ENCODE results near the gene TUBB2A.
"Not testable (repeated sequence)": the region's sequence is repeated elsewhere in the genome, so short reads cannot be mapped to it uniquely, and the experiment has no call there.

TUBB2A gene

DNA sequence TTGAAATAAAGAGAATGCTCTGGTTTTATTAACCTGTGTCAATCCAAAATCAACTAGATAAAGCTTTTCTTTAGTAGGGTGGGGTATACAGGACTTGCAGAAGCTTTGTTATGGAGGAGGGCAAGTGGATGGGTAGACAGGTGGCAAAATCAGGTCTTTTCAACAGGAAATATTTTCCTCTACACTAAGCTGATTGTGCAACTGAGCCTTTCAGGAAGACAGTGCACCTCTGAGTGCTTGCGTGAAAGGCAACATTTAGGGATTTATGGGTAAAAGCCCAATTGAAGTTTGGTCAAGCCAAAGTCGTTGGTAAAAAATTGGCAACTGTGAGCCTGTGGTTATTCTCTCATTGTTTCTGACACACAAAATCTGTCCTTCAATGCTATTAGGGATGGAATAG is 23.8 kb upstream of the TUBB2A start:
- in situ Hi-C loops (cut with MboI; ENCODE audit: low sequenced_read_pairs), result no loop called here

DNA sequence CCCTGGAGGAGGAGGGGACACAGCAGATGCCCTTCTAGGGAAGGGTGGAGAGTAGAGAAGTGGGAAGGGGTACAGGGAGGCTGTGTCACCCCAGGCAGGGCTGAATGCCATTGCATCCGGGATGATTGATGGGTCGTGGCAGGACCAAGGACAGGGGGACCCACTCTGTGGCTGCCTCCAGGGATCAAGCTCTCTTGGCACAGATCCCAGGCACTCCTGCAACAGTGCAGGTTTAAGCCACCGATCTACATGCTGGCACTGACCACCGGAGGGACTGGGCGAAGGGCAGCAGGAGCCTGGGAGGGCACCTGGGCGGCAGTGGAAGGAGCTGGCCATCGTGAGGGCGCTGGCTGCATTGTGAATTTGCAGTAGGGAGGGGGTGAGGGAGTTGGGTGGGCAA is 22.6 kb upstream of the TUBB2A start:
- in situ Hi-C loops (cut with MboI; ENCODE audit: low sequenced_read_pairs), result not testable (repeated sequence)

DNA sequence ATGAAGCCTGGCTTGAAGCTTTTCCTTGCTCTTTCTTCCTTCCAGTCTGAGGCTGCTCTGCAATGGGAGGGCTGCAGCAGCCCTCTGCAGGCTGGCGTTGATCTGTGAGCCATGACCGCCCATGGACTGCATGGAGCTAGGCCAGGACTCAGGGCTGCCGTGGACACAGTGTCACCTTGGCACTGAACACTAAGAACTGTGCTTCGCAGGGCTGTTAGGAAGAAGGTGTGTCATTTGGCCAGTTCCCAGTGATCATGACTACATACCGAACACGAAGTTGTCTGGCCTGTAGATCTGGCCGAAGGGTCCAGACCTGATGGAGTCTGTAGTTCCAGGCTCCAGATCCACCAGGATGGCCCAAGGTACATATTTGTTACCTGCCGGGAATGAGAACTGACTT is 21.3 kb upstream of the TUBB2A start:
- in situ Hi-C loops (cut with MboI; ENCODE audit: low sequenced_read_pairs), result not testable (repeated sequence)

DNA sequence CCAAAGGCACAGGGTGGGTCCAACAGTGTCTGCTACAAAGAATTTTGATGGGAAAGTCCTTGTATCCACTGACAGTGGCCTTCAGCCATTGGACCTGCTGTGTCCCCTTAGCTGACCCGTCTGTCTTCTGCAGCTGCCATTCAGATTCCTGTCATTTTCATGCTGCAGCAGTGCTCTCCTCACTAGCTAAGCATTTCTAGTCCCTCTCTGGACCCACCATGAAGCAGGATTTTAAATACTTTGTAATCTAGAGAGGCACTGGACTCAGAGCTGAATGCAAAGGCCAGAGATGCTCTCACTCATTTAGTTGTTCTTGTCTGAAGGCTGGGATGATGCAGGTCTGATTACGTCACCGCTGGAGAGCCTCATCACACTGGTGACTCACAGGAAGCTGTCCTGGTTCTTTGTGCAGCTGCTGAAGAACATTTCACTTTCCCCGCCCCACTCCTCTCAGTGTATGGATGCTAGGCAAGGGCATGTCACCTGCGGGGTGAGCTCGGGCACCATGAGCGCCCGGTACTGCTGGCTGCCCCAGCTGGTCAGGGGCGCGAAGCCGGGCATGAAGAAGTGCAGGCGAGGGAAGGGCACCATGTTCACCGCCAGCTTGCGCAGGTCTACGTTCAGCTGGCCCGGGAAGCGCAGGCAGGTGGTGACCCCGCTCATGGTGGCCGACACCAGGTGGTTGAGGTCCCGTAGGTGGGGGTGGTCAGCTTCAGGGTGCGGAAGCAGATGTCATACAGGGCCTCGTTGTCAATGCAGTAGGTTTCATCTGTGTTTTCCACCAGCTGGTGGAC is 19.4 kb upstream of the TUBB2A start:
- in situ Hi-C loops (cut with MboI; ENCODE audit: low sequenced_read_pairs), result no loop called here

DNA sequence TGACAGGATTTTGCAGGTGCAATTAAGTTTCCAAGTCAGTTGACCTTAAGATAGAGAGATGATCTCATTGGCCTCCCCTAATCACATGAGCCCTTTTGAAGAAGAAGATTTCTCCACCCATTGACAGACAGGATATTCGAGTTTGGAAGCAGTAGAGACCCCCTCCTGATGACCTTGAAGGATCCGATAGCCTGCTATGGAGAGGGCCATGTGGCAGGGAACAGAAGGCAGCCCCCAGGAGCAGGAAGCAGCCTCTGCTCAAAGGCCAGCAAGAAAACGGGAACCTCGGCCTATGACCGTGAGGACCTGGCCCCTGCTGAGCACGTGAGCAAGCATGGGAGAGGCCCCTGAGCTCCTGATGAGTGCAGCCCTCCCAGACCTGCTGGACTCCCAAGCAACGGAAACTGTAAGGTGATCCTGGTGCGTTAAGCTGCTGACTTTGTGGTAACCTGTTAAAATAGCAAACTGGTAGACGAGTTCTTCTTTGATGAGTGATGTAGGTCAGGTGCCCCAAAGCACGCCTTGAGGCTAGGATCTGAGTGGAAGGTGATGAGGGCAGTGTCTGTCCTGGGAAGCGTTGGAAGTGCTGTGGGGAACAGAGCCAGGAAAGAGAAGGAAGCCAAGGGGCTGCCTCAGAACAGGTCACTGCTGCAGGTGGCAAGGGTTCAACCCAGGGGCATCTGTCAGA is 18.5 kb upstream of the TUBB2A start:
- in situ Hi-C loops (cut with MboI; ENCODE audit: low sequenced_read_pairs), result no loop called here

DNA sequence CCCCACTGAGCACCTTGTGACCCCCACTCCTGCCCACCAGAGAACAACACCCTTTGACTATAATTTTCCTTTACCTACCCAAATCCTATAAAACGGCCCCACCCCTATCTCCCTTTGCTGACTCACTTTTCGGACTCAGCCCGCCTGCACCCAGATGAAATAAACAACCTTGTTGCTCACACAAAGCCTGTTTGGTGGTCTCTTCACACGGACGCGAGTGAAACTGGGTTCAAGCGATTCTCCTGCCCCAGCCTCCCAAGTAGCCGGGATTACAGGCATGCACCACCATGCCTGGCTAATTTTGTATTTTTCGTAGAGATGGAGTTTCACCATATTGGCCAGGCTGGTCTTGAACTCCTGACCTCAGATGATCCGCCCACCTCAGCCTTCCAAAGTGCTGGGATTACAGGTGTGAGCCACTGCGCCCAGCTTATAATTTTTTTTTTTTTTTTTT is 16.3 kb upstream of the TUBB2A start:
- in situ Hi-C loops (cut with MboI; ENCODE audit: low sequenced_read_pairs), result not testable (repeated sequence)

DNA sequence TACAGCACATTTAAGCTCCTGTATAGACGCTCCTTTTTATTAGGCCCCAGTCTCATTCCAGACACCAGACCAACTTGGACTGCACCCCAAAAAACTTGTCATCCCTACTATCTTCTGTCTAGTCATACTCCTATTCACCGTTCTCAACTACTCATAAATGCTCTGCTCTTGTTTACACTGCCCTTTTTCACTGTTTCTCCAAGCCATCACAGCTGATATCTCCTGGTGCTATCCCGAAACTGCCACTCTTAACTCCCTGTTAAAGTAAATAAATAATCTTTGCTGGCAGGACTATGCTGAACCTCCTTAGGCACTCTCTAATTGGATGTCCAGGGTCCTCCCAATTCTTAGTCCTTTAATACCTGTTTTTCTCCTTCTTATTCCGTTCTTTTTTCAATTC is 15.4 kb upstream of the TUBB2A start:
- in situ Hi-C loops (cut with MboI; ENCODE audit: low sequenced_read_pairs), result not testable (repeated sequence)

DNA sequence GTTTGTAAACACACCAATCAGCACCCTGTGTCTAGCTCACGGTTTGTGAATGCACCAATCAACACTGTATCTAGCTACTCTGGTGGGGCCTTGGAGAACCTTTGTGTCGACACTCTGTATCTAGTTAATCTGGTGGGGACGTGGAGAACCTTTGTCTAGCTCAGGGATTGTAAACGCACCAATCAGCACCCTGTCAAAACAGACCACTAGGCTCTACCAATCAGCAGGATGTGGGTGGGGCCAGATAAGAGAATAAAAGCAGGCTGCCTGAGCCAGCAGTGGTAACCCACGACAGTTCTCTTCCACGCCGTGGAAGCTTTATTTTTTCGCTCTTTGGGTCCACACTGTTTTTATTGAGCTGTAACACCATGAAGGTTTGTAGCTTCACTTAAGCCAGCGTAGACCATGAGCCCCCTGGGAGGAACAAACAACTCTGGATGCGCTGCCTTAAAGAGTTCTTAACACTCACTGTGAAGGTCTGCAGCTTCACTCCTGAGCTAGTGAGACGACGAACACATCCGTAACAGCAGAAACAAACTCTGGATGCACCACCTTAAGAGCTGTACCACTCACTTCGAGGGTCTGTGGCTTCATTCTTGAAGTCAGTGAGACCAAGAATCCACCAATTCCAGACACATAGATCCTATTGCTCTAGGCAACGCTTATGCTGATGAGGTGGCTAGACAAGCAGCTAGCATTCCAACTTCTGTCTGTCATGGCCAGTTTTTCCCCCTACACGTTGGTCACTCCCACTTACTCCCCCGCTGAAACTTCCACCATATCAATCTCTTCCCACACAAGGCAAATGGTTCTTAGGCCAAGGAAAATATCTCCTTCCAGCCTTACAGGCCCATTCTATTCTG is 14.2 kb upstream of the TUBB2A start:
- in situ Hi-C loops (cut with MboI; ENCODE audit: low sequenced_read_pairs), result not testable (repeated sequence)

DNA sequence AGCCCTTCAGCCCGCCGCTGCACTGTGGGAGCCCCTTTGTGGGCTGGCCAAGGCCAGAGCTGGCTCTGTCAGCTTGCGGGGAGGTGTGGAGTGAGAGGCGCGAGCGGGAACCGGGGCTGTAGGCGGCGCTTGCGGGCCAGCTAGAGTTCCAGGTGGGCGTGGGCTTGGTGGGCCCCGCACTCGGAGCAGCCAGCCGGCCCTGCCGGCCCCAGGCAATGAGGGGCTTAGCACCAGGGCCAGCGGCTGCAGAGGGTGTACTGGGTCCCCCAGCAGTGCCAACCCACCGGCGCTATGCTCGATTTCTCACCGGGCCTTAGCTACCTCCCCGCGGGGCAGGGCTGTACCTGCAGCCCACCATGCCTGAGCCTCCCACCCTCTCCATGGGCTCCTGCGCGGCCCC is 13.3 kb upstream of the TUBB2A start:
- in situ Hi-C loops (cut with MboI; ENCODE audit: low sequenced_read_pairs), result not testable (repeated sequence)

DNA sequence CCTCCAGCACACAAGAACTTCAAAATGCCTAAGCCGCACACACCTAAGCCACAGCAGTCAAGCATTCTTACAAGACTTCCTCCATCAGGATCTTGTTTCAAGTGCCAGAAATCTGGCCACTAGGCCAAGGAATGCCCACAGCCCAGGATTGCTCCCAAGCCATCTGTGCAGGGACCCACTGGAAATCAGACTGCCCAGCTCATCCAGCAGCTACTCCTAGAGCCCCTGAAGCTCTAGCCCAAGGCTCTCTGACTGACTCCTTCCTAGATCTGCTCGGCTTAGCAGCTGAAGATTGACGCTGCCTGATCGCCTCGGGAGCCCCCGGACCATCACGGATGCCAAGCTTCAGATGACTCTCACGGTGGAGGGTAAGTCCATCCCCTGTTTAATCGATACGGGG is 10.7 kb upstream of the TUBB2A start:
- in situ Hi-C loops (cut with MboI; ENCODE audit: low sequenced_read_pairs), result not testable (repeated sequence)

DNA sequence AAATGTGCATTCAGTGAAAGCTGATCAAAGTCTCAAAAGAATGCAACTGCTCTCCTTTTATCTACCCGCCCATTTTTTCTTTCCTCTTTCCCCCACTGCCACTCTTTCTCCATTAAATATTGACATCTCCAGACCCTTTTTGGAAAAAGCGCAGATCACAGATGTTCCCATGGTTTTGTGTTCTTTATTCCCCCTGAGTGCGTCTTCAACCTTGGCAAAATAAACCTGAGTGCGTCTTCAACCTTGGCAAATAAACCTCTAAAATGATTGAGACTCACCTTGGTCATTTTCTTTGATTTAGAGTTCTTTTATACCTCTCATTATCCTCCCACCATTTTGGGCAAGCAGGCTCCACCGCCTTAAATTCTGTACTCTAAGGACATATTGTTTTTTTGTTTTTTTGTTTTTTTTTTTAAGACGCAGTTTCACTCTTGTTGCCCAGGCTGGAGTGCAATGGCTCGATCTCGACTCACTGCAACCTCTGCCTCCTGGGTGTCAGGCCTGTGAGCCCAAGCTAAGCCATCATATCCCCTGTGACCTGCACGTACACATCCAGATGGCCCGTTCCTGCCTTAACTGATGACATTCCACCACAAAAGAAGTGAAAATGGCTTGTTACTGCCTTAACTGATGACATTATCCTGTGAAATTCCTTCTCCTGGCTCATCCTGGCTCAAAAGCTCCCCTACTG is 9.3 kb upstream of the TUBB2A start:
- in situ Hi-C loops (cut with MboI; ENCODE audit: low sequenced_read_pairs), result not testable (repeated sequence)

DNA sequence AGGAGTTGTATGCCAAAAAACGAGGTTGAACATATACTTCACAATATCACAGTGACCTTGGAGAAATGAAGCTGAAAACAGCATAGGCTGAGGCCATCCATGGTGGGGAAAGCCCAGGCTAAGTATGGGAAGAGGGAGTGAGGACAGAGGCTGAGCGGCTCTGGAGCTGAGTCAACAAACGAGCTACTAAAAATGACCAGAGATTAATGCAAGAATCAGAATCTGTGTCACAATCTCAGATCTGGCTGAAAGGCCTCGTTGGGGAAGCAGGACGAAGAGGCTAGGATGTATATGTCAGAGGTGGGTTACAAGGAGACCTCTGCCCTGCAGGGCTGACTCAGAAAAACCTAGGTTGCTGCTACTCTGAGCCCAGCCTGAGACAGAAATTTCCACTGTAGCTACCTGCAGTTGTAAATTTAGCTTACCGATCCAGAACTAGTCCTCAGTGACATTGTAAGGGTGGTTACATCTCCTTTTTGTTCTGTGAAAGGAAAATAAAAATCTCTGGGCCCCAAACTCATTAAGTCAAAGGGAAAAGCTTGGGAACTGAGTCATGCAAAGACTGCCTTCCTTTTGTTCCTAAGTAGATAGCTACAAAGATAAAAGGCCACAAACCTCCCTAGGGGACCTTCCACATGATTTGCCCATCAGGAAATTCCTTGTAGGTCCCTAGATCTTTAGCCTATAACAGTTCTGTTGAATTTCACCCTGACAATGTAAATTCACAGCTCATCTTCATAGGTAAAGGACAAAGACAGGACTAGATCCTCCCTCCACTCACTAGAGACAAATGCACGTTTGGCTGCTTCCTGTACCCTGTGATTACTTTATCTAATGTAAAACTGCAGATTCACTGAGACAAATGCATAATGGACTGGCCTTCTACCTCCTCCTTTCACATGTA is 8.5 kb upstream of the TUBB2A start:
- in situ Hi-C loops (cut with MboI; ENCODE audit: low sequenced_read_pairs), result no loop called here

DNA sequence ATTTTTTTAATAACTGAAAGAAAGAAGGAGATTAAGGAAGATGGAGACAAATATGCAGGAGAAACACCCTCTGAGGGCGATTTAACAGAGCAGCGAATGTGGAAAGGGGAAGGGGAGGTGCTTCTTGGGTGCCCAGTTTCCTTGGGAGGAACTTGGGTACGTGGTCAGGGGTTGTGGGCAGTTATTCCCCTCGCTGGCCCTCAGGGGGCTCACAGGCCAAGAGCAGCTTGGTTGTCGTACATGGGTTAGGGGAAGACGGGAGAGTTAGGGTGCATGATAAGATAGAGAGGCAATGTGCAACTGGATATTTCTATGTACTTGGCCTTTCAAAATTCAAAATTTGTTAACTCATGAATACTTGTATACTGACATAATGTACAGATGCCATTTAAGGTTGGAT is 7.0 kb upstream of the TUBB2A start:
- in situ Hi-C loops (cut with MboI; ENCODE audit: low sequenced_read_pairs), result no loop called here

DNA sequence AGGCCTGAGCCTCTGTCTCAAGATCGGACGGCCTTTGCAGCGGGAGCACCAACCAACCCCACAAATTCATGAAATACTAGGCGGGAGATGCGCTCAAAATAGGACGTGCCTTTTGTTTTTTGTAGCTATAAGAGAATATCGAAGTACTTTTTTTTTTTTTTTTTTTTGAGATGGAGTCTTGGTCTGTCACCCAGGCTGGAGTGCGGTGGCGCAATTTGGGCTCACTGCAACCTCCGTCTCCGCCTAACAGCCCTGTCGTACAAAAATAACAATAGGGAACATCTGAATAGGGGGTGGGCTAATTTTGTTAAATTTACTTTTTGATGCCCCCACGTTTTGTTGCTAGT is 5.9 kb upstream of the TUBB2A start:
- in situ Hi-C loops (cut with MboI; ENCODE audit: low sequenced_read_pairs), result no loop called here

DNA sequence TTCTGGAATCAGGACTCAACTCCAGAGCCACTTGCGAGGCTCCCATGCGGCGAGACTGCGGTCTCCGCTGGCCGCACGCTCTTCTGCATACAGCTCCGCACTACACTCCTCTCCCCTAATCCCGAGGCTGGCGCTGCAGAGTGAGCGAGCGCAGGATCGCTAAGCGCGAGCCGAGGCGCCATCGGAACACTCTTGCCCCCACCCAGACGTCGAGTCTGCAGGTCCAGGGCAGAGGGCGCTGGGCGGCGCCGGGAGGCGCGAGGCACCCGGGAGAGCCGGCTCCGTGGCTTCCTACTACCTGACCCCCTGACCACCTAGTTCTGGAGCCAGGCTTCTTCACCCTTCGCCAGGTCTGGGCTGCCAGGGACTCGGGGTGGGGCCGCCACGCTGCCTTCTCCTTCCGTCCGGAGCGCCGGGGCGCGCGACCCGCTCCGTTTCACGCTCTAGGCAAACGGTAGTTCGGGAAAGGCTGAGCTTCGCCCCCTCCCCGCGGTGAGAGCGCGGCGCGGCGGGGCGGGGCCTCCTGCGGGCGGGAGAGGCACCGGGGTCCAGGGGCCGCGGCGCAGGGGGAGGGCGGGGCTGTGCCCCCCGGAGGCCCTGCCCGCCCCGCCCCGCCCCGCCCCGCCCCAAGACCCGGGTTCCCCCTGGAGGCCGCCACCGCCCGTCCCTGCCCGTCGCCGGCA is 5.4 kb upstream of the TUBB2A start:
- in situ Hi-C loops (cut with MboI; ENCODE audit: low sequenced_read_pairs), result no loop called here

DNA sequence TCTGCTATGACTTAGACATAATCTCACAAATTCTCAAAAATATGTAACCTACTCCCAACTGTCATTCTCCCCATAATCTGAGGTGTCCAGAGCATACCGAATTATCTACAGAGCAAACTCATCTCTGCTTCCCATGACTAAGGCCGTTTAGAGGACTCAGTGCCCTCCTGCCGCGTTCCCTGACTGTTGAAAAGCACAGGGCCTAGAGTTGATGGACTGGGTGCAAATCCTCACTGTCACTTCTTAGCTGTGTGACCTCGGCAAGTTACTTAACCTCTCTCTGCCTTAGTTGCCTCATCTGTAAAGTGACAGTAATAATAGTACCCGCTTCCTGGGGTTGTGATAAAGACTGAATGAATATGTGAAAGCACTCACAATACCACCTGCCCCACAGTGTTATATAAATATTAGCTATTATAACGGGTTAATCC is 4.7 kb upstream of the TUBB2A start:
- in situ Hi-C loops (cut with MboI; ENCODE audit: low sequenced_read_pairs), result no loop called here

DNA sequence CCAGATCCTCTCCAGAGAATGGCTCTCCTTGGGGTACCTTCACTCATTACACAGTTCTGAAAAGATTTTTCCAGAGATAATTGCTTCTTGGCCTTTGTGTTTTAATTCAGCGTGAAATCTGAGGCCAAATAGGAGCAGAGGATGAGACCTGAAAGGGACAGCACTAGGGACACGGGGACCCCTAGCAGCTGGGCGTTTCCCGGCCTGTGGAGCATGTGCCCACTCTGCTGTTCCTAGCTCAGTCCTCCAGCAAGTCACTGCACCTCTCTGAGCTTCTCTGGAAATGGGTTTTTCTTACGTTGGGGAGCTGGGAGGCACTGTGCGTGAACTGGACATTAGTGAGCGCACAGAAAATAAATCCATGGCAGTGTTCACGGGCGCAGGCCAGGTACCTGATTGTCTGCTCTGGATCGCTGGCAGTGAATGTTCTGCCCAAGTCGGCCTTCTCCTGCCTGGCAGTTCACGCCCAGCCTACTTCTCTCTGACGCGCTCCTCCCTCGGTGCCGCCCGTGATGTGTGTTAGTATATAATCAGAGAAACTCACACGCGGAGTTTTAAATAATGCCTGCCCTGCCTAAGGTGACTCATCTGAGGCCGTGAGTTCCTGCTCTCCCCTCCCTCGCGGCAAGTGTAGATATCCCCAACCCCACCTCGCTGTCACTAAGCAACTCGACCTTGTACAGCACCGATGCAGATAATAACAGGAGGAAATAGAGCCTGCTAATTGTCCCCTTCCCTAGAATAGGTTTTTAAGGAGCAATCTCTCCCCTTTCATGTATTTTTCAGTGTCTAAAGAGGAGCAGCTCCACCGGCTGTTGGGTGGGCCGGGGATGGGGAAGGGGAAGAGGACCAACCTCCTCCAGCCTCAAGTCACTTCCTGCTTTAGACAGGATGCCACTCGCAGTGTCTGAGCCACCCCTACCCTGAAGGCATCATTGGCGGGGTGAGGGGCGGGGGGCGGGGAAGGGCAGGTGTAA is 2.7 kb upstream of the TUBB2A start:
- in situ Hi-C loops (cut with MboI; ENCODE audit: low sequenced_read_pairs), result no loop called here
